Upper lobe of left lung (tissue), 6 donors: ENCODE data around the gene ATF5. TPM values are rescaled to one million over a fixed set of nuclear protein-coding genes. Genes with fewer than 3 reads are reported as not detected.

Experiments used
- ATAC-seq, 2 donors: fragments of 200-7000 bp; cut with Tn5 transposase; one replicate each; pipeline ENCODE4 v1.9.1; 2022; ENCODE audit warnings: mild to moderate bottlenecking in 2 of 2, moderate library complexity in 2 of 2; ENCODE audit not compliant: low FRiP score in 2 of 2
- DNase-seq, 2 donors: peaks; one replicate each; pipeline ENCODE4 v3.0.0-alpha.2; 2019 to 2020
- H3K27ac ChIP-seq, 4 donors: fragments of 200-600 bp; sonication (generic); one replicate each; pipeline ENCODE4 v1.5.1; 2016 to 2019
- H3K27me3 ChIP-seq, 4 donors: fragments of 200-600 bp; sonication (generic); one replicate each; pipeline ENCODE4 v1.5.1; 2017 to 2019
- H3K36me3 ChIP-seq, 4 donors: fragments of 200-600 bp; sonication (generic); one replicate each; pipeline ENCODE4 v1.5.1; 2016 to 2019
- H3K4me1 ChIP-seq, 4 donors: fragments of 200-600 bp; sonication (generic); one replicate each; pipeline ENCODE4 v1.5.1; 2018 to 2019
- H3K4me3 ChIP-seq, 4 donors: fragments of 200-600 bp; sonication (generic); one replicate each; pipeline ENCODE4 v1.5.1; 2017 to 2019; ENCODE audit warnings: mild to moderate bottlenecking in 2 of 4, moderate library complexity in 1 of 4
- H3K9me3 ChIP-seq, 4 donors: fragments of 200-600 bp; sonication (generic); one replicate each; pipeline ENCODE4 v1.5.1; 2018 to 2019
- CTCF ChIP-seq, 6 experiments: fragments of 450-650 bp in 4 of 6; fragments of 200-600 bp in 2 of 6; sonication (generic) in 2 of 6; IDR thresholded peaks; one replicate each; pipeline ENCODE4 v1.5.1; 2016 to 2019; ENCODE audit warnings: antibody characterized with exemption in 6 of 6
- EP300 ChIP-seq, 4 donors: sonication (generic); formaldehyde crosslinking; IDR thresholded peaks; one replicate each; pipeline ENCODE4 v1.5.1; 2017; ENCODE audit warnings: antibody characterized with exemption in 4 of 4, control low read depth in 2 of 4
- POLR2A ChIP-seq, 4 donors: fragments of 450-650 bp; IDR thresholded peaks; one replicate each; pipeline ENCODE4 v1.5.1; 2016 to 2017; ENCODE audit warnings: antibody characterized with exemption in 4 of 4, mild to moderate bottlenecking in 2 of 4
- POLR2AphosphoS5 ChIP-seq, 2 donors: sonication (generic); formaldehyde crosslinking; IDR thresholded peaks; one replicate each; pipeline ENCODE4 v1.5.1; 2017; ENCODE audit warnings: antibody characterized with exemption in 2 of 2
- WGBS, 2 donors: methylation state at CpG; one replicate each; pipeline ENCODE4 v1.1.5; 2017 to 2018; 5-methylcytosine and 5-hydroxymethylcytosine counted together
- total RNA-seq, 6 donors: library from RNA; depleted of rRNA in 4 of 6; stranded (reverse); fragments of >200 nt in 4 of 6; gene quantifications; one replicate each; pipeline versions ENCODE4 v1.1.0 to v1.2.1, GENCODE V29; 2016 to 2021
- donor health status: DM: no; HTN: no; CAD: no; lungs with moderate emphysema.
- donor health status: DM: no; HTN: yes; CAD: no; lungs with severe emphysema.

The ATF5 gene
- total RNA-seq, 6 donors from 2014 or later, result 10.0 to 25.8 (median 15.3) TPM

- Histone ChIP-seq H3K9me3 (no peaks in the 10 kb centered on the region), H3K36me3 (peaks cover 0 to 25% (median 18%) of the 10 kb centered on the region in 4 donors), H3K4me3 (peak overlapping the region; percentile 73 to 100 (median 84)), H3K27ac (peak overlapping the region; percentile 91 to 97 (median 94)), H3K27me3 (no peaks in the 10 kb centered on the region), H3K4me1 (peaks cover 25 to 36% (median 27%) of the 10 kb centered on the region in 4 donors)
- DNase-seq (peak; percentile 94), ATAC-seq (peak; percentile 93 to 95)
- TF ChIP-seq POLR2AphosphoS5 (IDR thresholded peaks at IDR 0.05) (peak; percentile 82), CTCF (IDR thresholded peaks at IDR 0.05) (peak in 4 of 6 experiments; percentile 25 to 50 (median 40)), POLR2A (IDR thresholded peaks at IDR 0.05) (peak in 2 of 4 donors; percentile 61 to 85), EP300 (IDR thresholded peaks at IDR 0.05) (no peak)
- WGBS, 2 donors, result 2 to 7% methylated on average over 31 to 41 of the region's 43 CpGs
Measured at GRCh38 chr19:49929611-49930482, 842 bp downstream of the ATF5 start.

- Histone ChIP-seq H3K4me1 (peaks cover 25 to 35% (median 27%) of the 10 kb centered on the region in 4 donors), H3K27ac (peak overlapping the region; percentile 91 to 97 (median 94)), H3K9me3 (no peaks in the 10 kb centered on the region), H3K4me3 (peak overlapping the region in 3 of 4 donors; percentile 73 to 90 (median 77)), H3K36me3 (peaks cover 0 to 21% (median 17%) of the 10 kb centered on the region in 4 donors), H3K27me3 (no peaks in the 10 kb centered on the region)
- 65 to 71% methylated on average over 12 to 14 of the region's 15 CpGs for WGBS, 2 donors
- TF ChIP-seq POLR2AphosphoS5 (IDR thresholded peaks at IDR 0.05), result no peak
- no peak for TF ChIP-seq POLR2A (IDR thresholded peaks at IDR 0.05)
- TF ChIP-seq CTCF (IDR thresholded peaks at IDR 0.05), result no peak
- no peak for TF ChIP-seq EP300 (IDR thresholded peaks at IDR 0.05)
- DNase-seq (no peak), ATAC-seq (no peak)
Measured at GRCh38 chr19:49930483-49931011, 1.5 kb downstream of the ATF5 start.

GRCh38 chr19:49931293-49932040 lies 2.5 kb downstream of the ATF5 start:
- no peak for TF ChIP-seq POLR2AphosphoS5 (IDR thresholded peaks at IDR 0.05)
- no peak for TF ChIP-seq POLR2A (IDR thresholded peaks at IDR 0.05)
- no peak for TF ChIP-seq EP300 (IDR thresholded peaks at IDR 0.05)
- TF ChIP-seq CTCF (IDR thresholded peaks at IDR 0.05), result no peak
- peak overlapping the region in 1 of 4 donors; percentile 97 for H3K27ac ChIP-seq
- ATAC-seq (no peak), DNase-seq (no peak)
- H3K27me3 ChIP-seq, result no peaks in the 10 kb centered on the region
- H3K4me1 ChIP-seq, result peaks cover 25 to 33% (median 26%) of the 10 kb centered on the region in 4 donors
- 92 to 95% methylated on average over 7 of the region's 7 CpGs for WGBS, 2 donors
- H3K9me3 ChIP-seq, result no peaks in the 10 kb centered on the region
- H3K36me3 ChIP-seq, result peaks cover 0 to 14% (median 13%) of the 10 kb centered on the region in 4 donors
- no peak overlapping the region for H3K4me3 ChIP-seq

- no peak for DNase-seq
- H3K9me3 ChIP-seq, result no peaks in the 10 kb centered on the region
- H3K27ac ChIP-seq, result no peak overlapping the region
- H3K4me1 ChIP-seq, result peaks cover 21 to 27% (median 24%) of the 10 kb centered on the region in 4 donors
- WGBS, 2 donors, result 90 to 96% methylated on average over 5 of the region's 5 CpGs
- no peak for ATAC-seq
- peaks cover 0 to 10% (median 8%) of the 10 kb centered on the region in 4 donors for H3K36me3 ChIP-seq
- TF ChIP-seq POLR2A (IDR thresholded peaks at IDR 0.05) (no peak), POLR2AphosphoS5 (IDR thresholded peaks at IDR 0.05) (no peak), EP300 (IDR thresholded peaks at IDR 0.05) (no peak), CTCF (IDR thresholded peaks at IDR 0.05) (no peak)
- H3K4me3 ChIP-seq, result no peak overlapping the region
- no peaks in the 10 kb centered on the region for H3K27me3 ChIP-seq
Measured at GRCh38 chr19:49932041-49932451, 3.0 kb downstream of the ATF5 start.
